ENCODE data around the gene GLT8D2.

The GLT8D2 gene

GRCh38 chr12:103997286-103997900 lies 52.6 kb downstream of the GLT8D2 start:
- no peak for DNase-seq

- DNase-seq, result no peak
Observed at GRCh38 chr12:103996595-103996994, 53.4 kb downstream of the GLT8D2 start.

- DNase-seq, result peak; percentile 48
Observed at GRCh38 chr12:103994235-103994634, 55.8 kb downstream of the GLT8D2 start.

GRCh38 chr12:103986829-103987228 lies 63.2 kb downstream of the GLT8D2 start:
- no peak for DNase-seq

- no peak for DNase-seq
Observed at GRCh38 chr12:103978384-103978982, 71.5 kb downstream of the GLT8D2 start.

- DNase-seq, result no peak
Observed at GRCh38 chr12:103975368-103975767, 74.6 kb downstream of the GLT8D2 start.

GRCh38 chr12:103973909-103974308 lies 76.1 kb downstream of the GLT8D2 start:
- DNase-seq, result no peak

- DNase-seq, result no peak
Observed at GRCh38 chr12:103969391-103969790, 80.6 kb downstream of the GLT8D2 start.

- DNase-seq, result no peak
Observed at GRCh38 chr12:103966736-103967135, 83.3 kb downstream of the GLT8D2 start.

- peak; percentile 97 for DNase-seq
Observed at GRCh38 chr12:103965590-103966504, 84.1 kb downstream of the GLT8D2 start, which contains the start of gene TDG. TSS of gene TDG (plus strand) at chr12:103965872. CDS start at chr12:103966038, 166 bp downstream.

- no peak for DNase-seq
Observed at GRCh38 chr12:103965255-103965589, 84.8 kb downstream of the GLT8D2 start.

- no peak for DNase-seq
Observed at GRCh38 chr12:103964805-103965204, 85.2 kb downstream of the GLT8D2 start.

GRCh38 chr12:103962493-103962892 lies 87.5 kb downstream of the GLT8D2 start:
- no peak for DNase-seq

- no peak for DNase-seq
Observed at GRCh38 chr12:103960616-103961227, 89.3 kb downstream of the GLT8D2 start.

GRCh38 chr12:103958621-103959020 lies 91.4 kb downstream of the GLT8D2 start:
- DNase-seq, result no peak

- DNase-seq, result no peak
Observed at GRCh38 chr12:103957865-103958388, 92.1 kb downstream of the GLT8D2 start.

GRCh38 chr12:103956509-103957027 lies 93.4 kb downstream of the GLT8D2 start:
- no peak for DNase-seq

- DNase-seq, result no peak
Observed at GRCh38 chr12:103955811-103956508, 94.0 kb downstream of the GLT8D2 start.

GRCh38 chr12:103952497-103952896 lies 97.5 kb downstream of the GLT8D2 start:
- DNase-seq, result no peak

- DNase-seq, result no peak
Observed at GRCh38 chr12:103948746-103949406, 101.1 kb downstream of the GLT8D2 start.

- no peak for DNase-seq
Observed at GRCh38 chr12:103947871-103948555, 102.0 kb downstream of the GLT8D2 start.
